Esophagus squamous epithelium (tissue), 4 donors: ENCODE data around the gene HS3ST3A1.

Experiments used
- POLR2A ChIP-seq, 4 donors: fragments of 450-650 bp; IDR thresholded peaks; one replicate each; pipeline ENCODE4 v1.6.1; 2017; ENCODE audit warnings: antibody characterized with exemption in 4 of 4, mild to moderate bottlenecking in 4 of 4, moderate library complexity in 3 of 4
- TF ChIP-seq, protein P1 (sequence below), 6 experiments: fragments of 450-650 bp in 4 of 6; fragments of 200-600 bp in 2 of 6; sonication (generic) in 2 of 6; IDR thresholded peaks; one replicate each; pipeline ENCODE4 v1.5.1; 2016 to 2019; ENCODE audit warnings: antibody characterized with exemption in 6 of 6, mild to moderate bottlenecking in 4 of 6, moderate library complexity in 4 of 6

DNA sequence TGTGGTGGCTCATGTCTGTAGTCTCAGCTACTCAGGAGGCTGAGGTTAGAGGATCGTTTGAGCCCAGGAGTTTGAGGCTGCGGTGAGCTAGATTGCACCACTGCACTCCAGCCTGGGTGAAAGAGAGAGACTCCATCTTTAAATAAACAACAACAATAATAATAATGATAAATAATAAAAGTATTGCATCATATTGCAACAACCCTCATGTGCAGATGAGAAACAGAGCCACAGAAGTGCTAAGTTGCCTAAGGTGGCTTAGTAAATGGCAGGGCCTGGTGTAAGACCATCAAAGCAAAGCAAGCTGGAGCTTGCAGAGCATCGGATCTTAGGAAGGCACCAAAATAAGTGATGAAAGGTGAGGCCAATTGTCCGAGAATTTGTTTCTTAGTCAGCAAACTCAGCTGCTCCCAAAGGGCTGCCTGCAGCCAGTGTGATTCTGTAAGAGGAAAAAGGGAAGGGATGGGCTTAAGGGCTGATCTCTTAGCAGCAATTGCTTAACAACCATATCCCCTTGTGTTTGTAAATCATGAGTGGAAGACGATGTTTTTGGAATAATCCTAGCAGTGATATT lies 45.3 kb upstream of the HS3ST3A1 start:
- TF ChIP-seq, protein P1, sequence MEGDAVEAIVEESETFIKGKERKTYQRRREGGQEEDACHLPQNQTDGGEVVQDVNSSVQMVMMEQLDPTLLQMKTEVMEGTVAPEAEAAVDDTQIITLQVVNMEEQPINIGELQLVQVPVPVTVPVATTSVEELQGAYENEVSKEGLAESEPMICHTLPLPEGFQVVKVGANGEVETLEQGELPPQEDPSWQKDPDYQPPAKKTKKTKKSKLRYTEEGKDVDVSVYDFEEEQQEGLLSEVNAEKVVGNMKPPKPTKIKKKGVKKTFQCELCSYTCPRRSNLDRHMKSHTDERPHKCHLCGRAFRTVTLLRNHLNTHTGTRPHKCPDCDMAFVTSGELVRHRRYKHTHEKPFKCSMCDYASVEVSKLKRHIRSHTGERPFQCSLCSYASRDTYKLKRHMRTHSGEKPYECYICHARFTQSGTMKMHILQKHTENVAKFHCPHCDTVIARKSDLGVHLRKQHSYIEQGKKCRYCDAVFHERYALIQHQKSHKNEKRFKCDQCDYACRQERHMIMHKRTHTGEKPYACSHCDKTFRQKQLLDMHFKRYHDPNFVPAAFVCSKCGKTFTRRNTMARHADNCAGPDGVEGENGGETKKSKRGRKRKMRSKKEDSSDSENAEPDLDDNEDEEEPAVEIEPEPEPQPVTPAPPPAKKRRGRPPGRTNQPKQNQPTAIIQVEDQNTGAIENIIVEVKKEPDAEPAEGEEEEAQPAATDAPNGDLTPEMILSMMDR (IDR thresholded peaks at IDR 0.05) = no peak
- TF ChIP-seq POLR2A (IDR thresholded peaks at IDR 0.05) = no peak
